Heart right ventricle (tissue), 16 donors: Measurements from ENCODE around the gene MADCAM1. TPM values are rescaled to one million over a fixed set of nuclear protein-coding genes. Genes with fewer than 3 reads are reported as not detected.

Experiments used
- ATAC-seq, 8 donors: fragments of 200-7000 bp; cut with Tn5 transposase; one replicate each; pipeline ENCODE4 v1.9.1; 2020; ENCODE audit warnings: mild to moderate bottlenecking in 8 of 8, moderate library complexity in 8 of 8, moderate number of reproducible peaks in 1 of 8
- DNase-seq, 2 donors: peaks; one replicate each; pipeline ENCODE4 v3.0.0-alpha.2; 2020
- H3K27ac ChIP-seq, 10 donors: fragments of 200-600 bp; sonication (generic) in 2 of 10; one replicate each; pipeline versions ENCODE4 v1.5.0 to v1.8.0; 2020 to 2022; ENCODE audit warnings: mild to moderate bottlenecking in 3 of 10
- H3K27me3 ChIP-seq, 7 donors: fragments of 200-600 bp; one replicate each; pipeline ENCODE4 v1.8.0; 2021 to 2022; ENCODE audit warnings: mild to moderate bottlenecking in 2 of 7
- H3K36me3 ChIP-seq, 9 donors: fragments of 200-600 bp; sonication (generic) in 1 of 9; one replicate each; pipeline versions ENCODE4 v1.5.0 to v1.8.0; 2020 to 2022; ENCODE audit warnings: mild to moderate bottlenecking in 2 of 9
- H3K4me1 ChIP-seq, 9 donors: fragments of 200-600 bp; sonication (generic) in 1 of 9; one replicate each; pipeline versions ENCODE4 v1.5.0 to v1.8.0; 2020 to 2022; ENCODE audit warnings: mild to moderate bottlenecking in 4 of 9
- H3K4me3 ChIP-seq, 10 donors: fragments of 200-600 bp; sonication (generic) in 2 of 10; one replicate each; pipeline versions ENCODE4 v1.5.0 to v1.8.0; 2020 to 2022; ENCODE audit warnings: mild to moderate bottlenecking in 7 of 10, moderate library complexity in 2 of 10
- H3K9me3 ChIP-seq, 11 donors: fragments of 200-600 bp in 10 of 11; sonication (generic) in 2 of 11; one replicate each; pipeline versions ENCODE4 v1.5.0 to v1.8.0; 2013 to 2022; ENCODE audit warnings: mild to moderate bottlenecking in 2 of 11, control low read depth in 1 of 11, moderate library complexity in 1 of 11
- WGBS, 2 donors: extraction: QIAGEN DNeasy Blood & Tissue Kit; methylation state at CpG; one replicate each; pipeline ENCODE4 v1.1.7; 2013; ENCODE audit warnings: inconsistent platforms in 1 of 2; 5-methylcytosine and 5-hydroxymethylcytosine counted together
- intact Hi-C, 10 donors: fragments of 100-400 bp; cut with DNase I; formaldehyde crosslinking; loops; one replicate each; pipeline versions ENCODE4 v1.11.1 to v1.14.2; 2022
- polyA plus RNA-seq, 2 donors: library from polyadenylated mRNA; stranded (reverse); fragments of 200-250 nt; gene quantifications; one replicate each; pipeline ENCODE4 v1.2.3, GENCODE V29; 2013
- total RNA-seq, 10 donors: library from RNA; stranded (reverse); fragmentation: NEBNext Ultra II Directional in 3 of 10; extraction: Animal tissue kit (Norgen Biotek cat#: 25700) in 3 of 10; gene quantifications; one replicate each; pipeline versions ENCODE4 v1.2.1 to v1.2.4, GENCODE V29; 2021 to 2023
- TF ChIP-seq, protein P1 (sequence below), 9 donors: fragments of 200-600 bp; sonication (generic) in 2 of 9; IDR thresholded peaks; one replicate each; pipeline versions ENCODE4 v1.5.0 to v1.8.0; 2021 to 2022; ENCODE audit warnings: antibody characterized with exemption in 9 of 9, mild to moderate bottlenecking in 5 of 9, moderate library complexity in 1 of 9
- donor health status: Arrhythmogenic right ventricular cardiomyopathy.
- donor health status: ischemic (EF 13 %, LVEDD 7.1; RV severe dilation, severe dysfunction).
- donor health status: healthy with polysubstance abuse.
- donor health status: DM: no; HTN: yes; CAD: no.
- donor health status: DM: no; HTN: no; CAD: no.
- donor health status: ischemic (EF 25% LVEDD 6.9; RV normal size, moderate dysfunction).
- donor health status: ischemic (EF 25% LVEDD 5.7; RV mildly dilated, moderate dysfunction).
- donor health status: healthy.
- donor health status: DM: yes; HTN: yes; CAD: no.
- donor health status: Ischemic cardiomyopathy.
- donor health status: ischemic (EF 35%, LVEDD 5.7; RV mildly dilated, moderate dysfunction).
- donor health status: nonischemic (EF 11% LVEDD 7.7; RV severe dilation, severe dysfunction).
- donor health status: DM: yes; HTN: yes; CAD: no.
- donor health status: PGD.
- donor health status: ischemic (EF 29% LVEDD 5.4; RV normal size, mild dysfunction).
- donor health status: nonischemic (EF 23%, LVEDD 6.1; RV moderate dilation, normal function).

The MADCAM1 gene
- total and polyA plus RNA-seq, 12 donors, result 0.09 to 0.80 (median 0.17) TPM; not detected in 1

GRCh38 chr19:536031-536880 is 40.0 kb downstream of the MADCAM1 start:
- DNase-seq (no peak), ATAC-seq (no peak)
- H3K27ac ChIP-seq, result no peak overlapping the region
- H3K4me3 ChIP-seq, result no peak overlapping the region
- H3K36me3 ChIP-seq, result peaks cover 0 to 53% (median 44%) of the 10 kb centered on the region in 9 donors
- TF ChIP-seq, protein P1, sequence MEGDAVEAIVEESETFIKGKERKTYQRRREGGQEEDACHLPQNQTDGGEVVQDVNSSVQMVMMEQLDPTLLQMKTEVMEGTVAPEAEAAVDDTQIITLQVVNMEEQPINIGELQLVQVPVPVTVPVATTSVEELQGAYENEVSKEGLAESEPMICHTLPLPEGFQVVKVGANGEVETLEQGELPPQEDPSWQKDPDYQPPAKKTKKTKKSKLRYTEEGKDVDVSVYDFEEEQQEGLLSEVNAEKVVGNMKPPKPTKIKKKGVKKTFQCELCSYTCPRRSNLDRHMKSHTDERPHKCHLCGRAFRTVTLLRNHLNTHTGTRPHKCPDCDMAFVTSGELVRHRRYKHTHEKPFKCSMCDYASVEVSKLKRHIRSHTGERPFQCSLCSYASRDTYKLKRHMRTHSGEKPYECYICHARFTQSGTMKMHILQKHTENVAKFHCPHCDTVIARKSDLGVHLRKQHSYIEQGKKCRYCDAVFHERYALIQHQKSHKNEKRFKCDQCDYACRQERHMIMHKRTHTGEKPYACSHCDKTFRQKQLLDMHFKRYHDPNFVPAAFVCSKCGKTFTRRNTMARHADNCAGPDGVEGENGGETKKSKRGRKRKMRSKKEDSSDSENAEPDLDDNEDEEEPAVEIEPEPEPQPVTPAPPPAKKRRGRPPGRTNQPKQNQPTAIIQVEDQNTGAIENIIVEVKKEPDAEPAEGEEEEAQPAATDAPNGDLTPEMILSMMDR (IDR thresholded peaks at IDR 0.05), result no peak
- no peaks in the 10 kb centered on the region for H3K9me3 ChIP-seq
- intact Hi-C loops, result loop anchor here in 1 of 10 donors (10.0 kb wide), 1 partner anchor 99 kb away; the partner anchor contains the start of genes FGF22 and POLRMT
- H3K27me3 ChIP-seq, result no peaks in the 10 kb centered on the region
- 88 to 91% methylated on average over 55 of the region's 55 CpGs for WGBS, 2 donors
- H3K4me1 ChIP-seq, result peaks cover 16 to 49% (median 34%) of the 10 kb centered on the region in 9 donors

GRCh38 chr19:536881-537404 is 40.7 kb downstream of the MADCAM1 start:
- no peak overlapping the region for H3K4me3 ChIP-seq
- TF ChIP-seq, protein P1 (IDR thresholded peaks at IDR 0.05), result no peak
- H3K4me1 ChIP-seq, result peaks cover 16 to 49% (median 34%) of the 10 kb centered on the region in 9 donors
- H3K36me3 ChIP-seq, result peaks cover 0 to 59% (median 51%) of the 10 kb centered on the region in 9 donors
- 89 to 91% methylated on average over 26 of the region's 26 CpGs for WGBS, 2 donors
- H3K27me3 ChIP-seq, result no peaks in the 10 kb centered on the region
- DNase-seq, result no peak
- H3K9me3 ChIP-seq, result no peaks in the 10 kb centered on the region
- no peak for ATAC-seq
- H3K27ac ChIP-seq, result no peak overlapping the region
- intact Hi-C loops, result loop anchor here in 1 of 10 donors (10.0 kb wide), 1 partner anchor 98 kb away; the partner anchor contains the start of genes FGF22 and POLRMT

GRCh38 chr19:538641-539428 is 42.5 kb downstream of the MADCAM1 start:
- TF ChIP-seq, protein P1 (IDR thresholded peaks at IDR 0.05), result no peak
- intact Hi-C loops, result loop anchor here in 1 of 10 donors (10.0 kb wide), 1 partner anchor 96 kb away; the partner anchor contains the start of genes FGF22 and POLRMT
- peaks cover 0 to 75% (median 58%) of the 10 kb centered on the region in 9 donors for H3K36me3 ChIP-seq
- DNase-seq (no peak), ATAC-seq (no peak)
- peak overlapping the region in 1 of 10 donors; percentile 11 for H3K27ac ChIP-seq
- WGBS, 2 donors, result 87 to 89% methylated on average over 33 to 40 of the region's 40 CpGs
- no peaks in the 10 kb centered on the region for H3K27me3 ChIP-seq
- no peak overlapping the region for H3K4me3 ChIP-seq
- no peaks in the 10 kb centered on the region for H3K9me3 ChIP-seq
- H3K4me1 ChIP-seq, result peaks cover 9 to 44% (median 25%) of the 10 kb centered on the region in 9 donors
